Esophagus squamous epithelium (tissue), 5 donors: ENCODE results near the gene SORCS1. TPM values are rescaled to one million over a fixed set of nuclear protein-coding genes. Genes with fewer than 3 reads are reported as not detected.

Experiments
- DNase-seq: peaks from one replicate; lab custom pipeline; 2025; lab: John Stamatoyannopoulos, UW
- H3K27ac ChIP-seq, 4 donors: fragments of 200-600 bp; sonication (generic); one replicate each; pipeline ENCODE4 v1.5.1; 2016 to 2019; ENCODE audit warnings: mild to moderate bottlenecking in 1 of 4
- H3K27me3 ChIP-seq, 4 donors: fragments of 200-600 bp; sonication (generic); 1 replicate in 3 of 4; 2 replicates in 1 of 4; pipeline versions ENCODE4 v1.5.1 to v1.6.0; 2017 to 2021; ENCODE audit warnings: antibody characterized with exemption in 1 of 4
- H3K36me3 ChIP-seq, 3 donors: fragments of 200-600 bp; sonication (generic); one replicate each; pipeline ENCODE4 v1.5.1; 2016 to 2019
- H3K4me1 ChIP-seq, 3 donors: fragments of 200-600 bp; sonication (generic); one replicate each; pipeline ENCODE4 v1.5.1; 2017 to 2019
- H3K4me3 ChIP-seq, 4 donors: fragments of 200-600 bp; sonication (generic); 1 replicate in 3 of 4; 2 replicates in 1 of 4; pipeline ENCODE4 v1.5.1; 2016 to 2019; ENCODE audit warnings: mild to moderate bottlenecking in 2 of 4, moderate library complexity in 1 of 4
- H3K9me3 ChIP-seq, 3 donors: fragments of 200-600 bp; sonication (generic); one replicate each; pipeline ENCODE4 v1.5.1; 2016 to 2019
- CTCF ChIP-seq, 6 experiments: fragments of 450-650 bp in 4 of 6; fragments of 200-600 bp in 2 of 6; sonication (generic) in 2 of 6; IDR thresholded peaks; one replicate each; pipeline ENCODE4 v1.5.1; 2016 to 2019; ENCODE audit warnings: antibody characterized with exemption in 6 of 6, mild to moderate bottlenecking in 4 of 6, moderate library complexity in 4 of 6
- POLR2A ChIP-seq, 4 donors: fragments of 450-650 bp; IDR thresholded peaks; one replicate each; pipeline ENCODE4 v1.6.1; 2017; ENCODE audit warnings: antibody characterized with exemption in 4 of 4, mild to moderate bottlenecking in 4 of 4, moderate library complexity in 3 of 4
- WGBS, 2 donors: methylation state at CpG; one replicate each; pipeline ENCODE4 v1.1.5; 2018; 5-methylcytosine and 5-hydroxymethylcytosine counted together
- intact Hi-C: fragments of 100-400 bp; cut with DNase I; formaldehyde crosslinking; loops from one replicate; pipeline ENCODE4 v1.15.0; 2022
- total RNA-seq, 4 donors: library from RNA; depleted of rRNA; stranded (reverse); fragments of >200 nt; gene quantifications; one replicate each; pipeline ENCODE4 v1.1.0, GENCODE V29; 2016
- donor health status: DM: yes; HTN: yes; CAD: no.

SORCS1 gene
- total RNA-seq, 4 donors from 2014 or later: 0.88 to 4.8 (median 1.4) TPM; not detected in 1

- no peaks in the 10 kb centered on the region for H3K36me3 ChIP-seq
- TF ChIP-seq POLR2A (IDR thresholded peaks at IDR 0.05): no peak
- no peak for TF ChIP-seq CTCF (IDR thresholded peaks at IDR 0.05)
- H3K9me3 ChIP-seq: no peaks in the 10 kb centered on the region
- no peak overlapping the region for H3K4me3 ChIP-seq
- H3K27ac ChIP-seq: no peak overlapping the region
- H3K4me1 ChIP-seq: no peaks in the 10 kb centered on the region
- DNase-seq: no peak
- no peaks in the 10 kb centered on the region for H3K27me3 ChIP-seq
- intact Hi-C loops: no loop called here
These were observed 623.9 kb downstream of the SORCS1 start for GRCh38 chr10:106540645-106541044.

GRCh38 chr10:106537866-106538265 is 626.6 kb downstream of the SORCS1 start:
- H3K27ac ChIP-seq: no peak overlapping the region
- TF ChIP-seq CTCF (IDR thresholded peaks at IDR 0.05): no peak
- TF ChIP-seq POLR2A (IDR thresholded peaks at IDR 0.05): no peak
- no peak for DNase-seq
- H3K27me3 ChIP-seq: no peaks in the 10 kb centered on the region
- no peaks in the 10 kb centered on the region for H3K36me3 ChIP-seq
- 65 to 87% methylated on average over 5 of the region's 5 CpGs for WGBS, 2 donors
- intact Hi-C loops: no loop called here
- no peak overlapping the region for H3K4me3 ChIP-seq
- no peaks in the 10 kb centered on the region for H3K4me1 ChIP-seq
- no peaks in the 10 kb centered on the region for H3K9me3 ChIP-seq

GRCh38 chr10:106535304-106535953 is 629.1 kb downstream of the SORCS1 start:
- 68 to 73% methylated on average over 5 of the region's 5 CpGs for whole genome bisulfite sequencing, 2 donors

GRCh38 chr10:106534441-106534840 is 630.1 kb downstream of the SORCS1 start:
- intact Hi-C loops: no loop called here
- Histone ChIP-seq H3K36me3 (no peaks in the 10 kb centered on the region), H3K27me3 (no peaks in the 10 kb centered on the region), H3K4me1 (no peaks in the 10 kb centered on the region), H3K9me3 (no peaks in the 10 kb centered on the region), H3K27ac (no peak overlapping the region), H3K4me3 (no peak overlapping the region)
- DNase-seq: no peak
- 73 to 88% methylated on average over 2 of the region's 2 CpGs for WGBS, 2 donors
- no peak for TF ChIP-seq CTCF (IDR thresholded peaks at IDR 0.05)
- no peak for TF ChIP-seq POLR2A (IDR thresholded peaks at IDR 0.05)

More at GRCh38 chr10:106535304-106535953, 629.1 kb downstream of the SORCS1 start:
- intact Hi-C loops: no loop called here
- no peak for DNase-seq
- Histone ChIP-seq H3K27ac (no peak overlapping the region), H3K27me3 (no peaks in the 10 kb centered on the region), H3K9me3 (no peaks in the 10 kb centered on the region), H3K4me1 (no peaks in the 10 kb centered on the region), H3K4me3 (no peak overlapping the region), H3K36me3 (no peaks in the 10 kb centered on the region)
- TF ChIP-seq POLR2A (IDR thresholded peaks at IDR 0.05) (no peak), CTCF (IDR thresholded peaks at IDR 0.05) (no peak)

- H3K9me3 ChIP-seq: no peaks in the 10 kb centered on the region
- H3K36me3 ChIP-seq: no peaks in the 10 kb centered on the region
- WGBS, 2 donors: 62 to 81% methylated on average over 2 of the region's 2 CpGs
- no peak overlapping the region for H3K4me3 ChIP-seq
- H3K27ac ChIP-seq: no peak overlapping the region
- TF ChIP-seq POLR2A (IDR thresholded peaks at IDR 0.05): no peak
- TF ChIP-seq CTCF (IDR thresholded peaks at IDR 0.05): no peak
- DNase-seq: no peak
- no peaks in the 10 kb centered on the region for H3K4me1 ChIP-seq
- no peaks in the 10 kb centered on the region for H3K27me3 ChIP-seq
- intact Hi-C loops: no loop called here
These were observed 635.8 kb downstream of the SORCS1 start for GRCh38 chr10:106528702-106529101.
